ENCODE data around the gene HMGN5. TPM values are rescaled to one million over a fixed set of nuclear protein-coding genes. Genes with fewer than 3 reads are reported as not detected.

The HMGN5 gene
- total and polyA plus RNA-seq, 2 of the 8 experiments (the other 6 are each of a cell fraction or from before 2014, with no cell fraction given): 6.0 to 20.4 TPM

GRCh38 chrX:81205551-81205950 is 3.8 kb upstream of the HMGN5 start:
- no peak overlapping the region for H2BK15ac ChIP-seq (ENCODE audit: low read length)
- DNase-seq (ENCODE audit: low read depth in 1 of 2, low spot score in 2 of 2) (no peak), FAIRE-seq (no peak)
- H3K23me2 ChIP-seq (ENCODE audit: low read depth, low read length): peaks cover 3% of the 10 kb centered on the region; the same call in 1 of the 2 replicates
- no peak overlapping the region for H3K14ac ChIP-seq (ENCODE audit: insufficient read length)
- WGBS, 2 experiments (ENCODE audit: extremely low coverage in 1 of 2, insufficient coverage in 1 of 2, insufficient read length in 1 of 2, insufficient replicate concordance in 2 of 2, low coverage in 1 of 2, low lambda C conversion rate in 2 of 2, missing lambda C conversion rate in 1 of 2): 90% methylated on average over 2 of the region's 2 CpGs; no CpG with 5 or more reads in 1 of the 2 experiments
- H3K56ac ChIP-seq (replicated peaks; ENCODE audit: insufficient read length, low read depth, low read length): no peak overlapping the region
- no peak overlapping the region for H2AK5ac ChIP-seq (ENCODE audit: low read depth, low read length)
- no peak overlapping the region for H2BK12ac ChIP-seq (ENCODE audit: low read depth, low read length)
- H2AFZ ChIP-seq (ENCODE audit: low read length): no peak overlapping the region
- H3K79me1 ChIP-seq (ENCODE audit: low read depth, low read length): no peaks in the 10 kb centered on the region
- H3K9me3 ChIP-seq (ENCODE audit: insufficient read depth in 2 of 2, low read depth in 1 of 2, low read length in 1 of 2): no peaks in the 10 kb centered on the region
- H4K20me1 ChIP-seq (replicated peaks in 1 of 2; ENCODE audit: control insufficient read depth in 1 of 2, insufficient read depth in 2 of 2, low read length in 2 of 2): no peaks in the 10 kb centered on the region
- H4K91ac ChIP-seq (replicated peaks; ENCODE audit: insufficient read length, low read length): no peak overlapping the region
- H3K27ac ChIP-seq (ENCODE audit: low read depth, low read length): no peak overlapping the region
- no peak overlapping the region for H4K5ac ChIP-seq (ENCODE audit: insufficient read length, low read depth, low read length)
- peaks cover 0 to 56% of the 10 kb centered on the region in 2 experiments; a peak in 2 of 4 replicates for H3K79me2 ChIP-seq (ENCODE audit: control insufficient read depth in 1 of 2, insufficient read depth in 2 of 2, low read length in 2 of 2)
- H3K4me1 ChIP-seq (replicated peaks in 1 of 4; ENCODE audit: control insufficient read depth in 3 of 4, insufficient read depth in 4 of 4, low read length in 3 of 4): no peaks in the 10 kb centered on the region
- H3K18ac ChIP-seq (ENCODE audit: extremely low read depth, low read length): no peak overlapping the region
- H3K36me3 ChIP-seq (ENCODE audit: control insufficient read depth in 2 of 4, insufficient read depth in 4 of 4, low read length in 3 of 4): no peaks in the 10 kb centered on the region
- H3K4me2 ChIP-seq (ENCODE audit: insufficient read depth in 1 of 2, low read depth in 2 of 2, low read length in 2 of 2): no peak overlapping the region
- no peak overlapping the region for H3K23ac ChIP-seq (ENCODE audit: insufficient read length)
- POLR2A ChIA-PET (ENCODE audit: partially characterized antibody): no interaction called here
- H2BK20ac ChIP-seq (ENCODE audit: low read length): no peak overlapping the region
- CTCF ChIA-PET (ENCODE audit: partially characterized antibody): no interaction called here
- H3K9ac ChIP-seq (replicated peaks in 1 of 4; ENCODE audit: extremely low read depth in 1 of 4, low read depth in 3 of 4, low read length in 3 of 4): no peak overlapping the region
- H3K4me3 ChIP-seq (ENCODE audit: extremely low read depth in 1 of 4, insufficient read depth in 2 of 4, low read depth in 3 of 4, low read length in 4 of 4): no peak overlapping the region
- H4K8ac ChIP-seq (ENCODE audit: extremely low read depth, insufficient read depth, low read length): no peak overlapping the region
- H3K27me3 ChIP-seq (replicated peaks in 1 of 4; ENCODE audit: control insufficient read depth in 3 of 4, extremely low read depth in 1 of 4, insufficient read depth in 3 of 4, low read length in 3 of 4): no peaks in the 10 kb centered on the region
- no peak overlapping the region for H2BK120ac ChIP-seq (replicated peaks; ENCODE audit: low read depth, low read length)
- H3K4ac ChIP-seq (replicated peaks; ENCODE audit: insufficient read length, low read depth, low read length): no peak overlapping the region
- no peak overlapping the region for H2BK5ac ChIP-seq (ENCODE audit: low read depth, low read length)
- TF ChIP-seq PHF8 (conservative IDR thresholded peaks at IDR 0.05; ENCODE audit: low read depth, low read length) (no peak), NANOG (IDR thresholded peaks at IDR 0.05; ENCODE audit: insufficient read depth, low read depth, low read length, poor library complexity, severe bottlenecking) (no peak), SUZ12 (IDR thresholded peaks at IDR 0.05; ENCODE audit: low read length) (no peak), SP4 (IDR thresholded peaks at IDR 0.05; ENCODE audit: low read length) (no peak), SP1 (IDR thresholded peaks at IDR 0.05; ENCODE audit: low read depth, low read length) (no peak), RBBP5 (IDR thresholded peaks at IDR 0.05; ENCODE audit: borderline replicate concordance, low read depth, low read length) (no peak), RXRA (IDR thresholded peaks at IDR 0.05; ENCODE audit: insufficient read depth, low read depth, low read length) (no peak), CEBPB (IDR thresholded peaks at IDR 0.05; ENCODE audit: low read depth, low read length) (no peak)
- TF ChIP-seq, protein P1, sequence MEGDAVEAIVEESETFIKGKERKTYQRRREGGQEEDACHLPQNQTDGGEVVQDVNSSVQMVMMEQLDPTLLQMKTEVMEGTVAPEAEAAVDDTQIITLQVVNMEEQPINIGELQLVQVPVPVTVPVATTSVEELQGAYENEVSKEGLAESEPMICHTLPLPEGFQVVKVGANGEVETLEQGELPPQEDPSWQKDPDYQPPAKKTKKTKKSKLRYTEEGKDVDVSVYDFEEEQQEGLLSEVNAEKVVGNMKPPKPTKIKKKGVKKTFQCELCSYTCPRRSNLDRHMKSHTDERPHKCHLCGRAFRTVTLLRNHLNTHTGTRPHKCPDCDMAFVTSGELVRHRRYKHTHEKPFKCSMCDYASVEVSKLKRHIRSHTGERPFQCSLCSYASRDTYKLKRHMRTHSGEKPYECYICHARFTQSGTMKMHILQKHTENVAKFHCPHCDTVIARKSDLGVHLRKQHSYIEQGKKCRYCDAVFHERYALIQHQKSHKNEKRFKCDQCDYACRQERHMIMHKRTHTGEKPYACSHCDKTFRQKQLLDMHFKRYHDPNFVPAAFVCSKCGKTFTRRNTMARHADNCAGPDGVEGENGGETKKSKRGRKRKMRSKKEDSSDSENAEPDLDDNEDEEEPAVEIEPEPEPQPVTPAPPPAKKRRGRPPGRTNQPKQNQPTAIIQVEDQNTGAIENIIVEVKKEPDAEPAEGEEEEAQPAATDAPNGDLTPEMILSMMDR (IDR thresholded peaks at IDR 0.05; ENCODE audit: control extremely low read depth in 1 of 3, insufficient read depth in 1 of 3, low read depth in 1 of 3, low read length in 3 of 3): no peak
- TF ChIP-seq, protein P2, sequence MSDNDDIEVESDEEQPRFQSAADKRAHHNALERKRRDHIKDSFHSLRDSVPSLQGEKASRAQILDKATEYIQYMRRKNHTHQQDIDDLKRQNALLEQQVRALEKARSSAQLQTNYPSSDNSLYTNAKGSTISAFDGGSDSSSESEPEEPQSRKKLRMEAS (IDR thresholded peaks at IDR 0.05): no peak
- TF ChIP-seq, protein P3, sequence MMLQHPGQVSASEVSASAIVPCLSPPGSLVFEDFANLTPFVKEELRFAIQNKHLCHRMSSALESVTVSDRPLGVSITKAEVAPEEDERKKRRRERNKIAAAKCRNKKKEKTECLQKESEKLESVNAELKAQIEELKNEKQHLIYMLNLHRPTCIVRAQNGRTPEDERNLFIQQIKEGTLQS (IDR thresholded peaks at IDR 0.05; ENCODE audit: insufficient read depth, low read depth, low read length): no peak

Data from H1 (cell line).